WTC11 (cell line): ENCODE data around the gene FMOD.

Source experiments
- AFF4 ChIP-seq: sonication (generic); formaldehyde crosslinking; IDR thresholded peaks from 2 replicates; pipeline ENCODE4 v1.8.1; 2023; ENCODE audit warnings: mild to moderate bottlenecking, missing genetic modification reagents, borderline replicate concordance
- CBFB ChIP-seq: sonication (generic); formaldehyde crosslinking; IDR thresholded peaks from 2 replicates; pipeline ENCODE4 v1.8.1; 2022; ENCODE audit warnings: mild to moderate bottlenecking, low read depth, missing genetic modification reagents
- CTCF ChIP-seq: fragments of 200-600 bp; IDR thresholded peaks from 2 replicates; pipeline ENCODE4 v1.8.0; 2022; ENCODE audit warnings: antibody characterized with exemption
- E2F1 ChIP-seq: sonication (generic); formaldehyde crosslinking; IDR thresholded peaks from 2 replicates; pipeline ENCODE4 v1.8.0; 2022; ENCODE audit warnings: mild to moderate bottlenecking, missing genetic modification reagents
- ETV6 ChIP-seq: sonication (generic); formaldehyde crosslinking; IDR thresholded peaks from 2 replicates; pipeline ENCODE4 v1.8.1; 2022; ENCODE audit warnings: mild to moderate bottlenecking, missing genetic modification reagents
- GRHL2 ChIP-seq: fragments of 250-450 bp; sonication (Bioruptor Pico); IDR thresholded peaks from 2 replicates; pipeline ENCODE4 v1.8.0; 2022; ENCODE audit warnings: mild to moderate bottlenecking, moderate library complexity; ENCODE audit not compliant: insufficient replicate concordance, severe bottlenecking
- HMGXB4 ChIP-seq: sonication (generic); formaldehyde crosslinking; IDR thresholded peaks from 2 replicates; pipeline ENCODE4 v1.8.1; 2023; ENCODE audit warnings: mild to moderate bottlenecking, moderate library complexity, missing genetic modification reagents
- MAX ChIP-seq: sonication (generic); formaldehyde crosslinking; IDR thresholded peaks from 2 replicates; pipeline ENCODE4 v1.8.0; 2022; ENCODE audit warnings: mild to moderate bottlenecking, missing genetic modification reagents
- PREB ChIP-seq: sonication (generic); formaldehyde crosslinking; IDR thresholded peaks from 2 replicates; pipeline ENCODE4 v1.8.1; 2022; ENCODE audit warnings: mild to moderate bottlenecking, missing genetic modification reagents, moderate library complexity, borderline replicate concordance
- TEAD4 ChIP-seq: sonication (generic); formaldehyde crosslinking; IDR thresholded peaks from 2 replicates; pipeline ENCODE4 v1.8.0; 2022; ENCODE audit warnings: mild to moderate bottlenecking, missing genetic modification reagents
- USF2 ChIP-seq: sonication (generic); formaldehyde crosslinking; IDR thresholded peaks from 2 replicates; pipeline ENCODE4 v1.8.1; 2023; ENCODE audit warnings: mild to moderate bottlenecking, missing genetic modification reagents, moderate library complexity
- ZNF138 ChIP-seq: sonication (generic); formaldehyde crosslinking; conservative IDR thresholded peaks from 2 replicates; pipeline ENCODE4 v1.8.1; 2022; ENCODE audit warnings: mild to moderate bottlenecking, moderate library complexity, missing genetic modification reagents
- ZNF512 ChIP-seq: sonication (generic); formaldehyde crosslinking; IDR thresholded peaks from 2 replicates; pipeline ENCODE4 v1.8.1; 2022; ENCODE audit warnings: missing genetic modification reagents, borderline replicate concordance
- ZSCAN18 ChIP-seq: fragments of 250-450 bp; sonication (Bioruptor Pico); IDR thresholded peaks from 2 replicates; pipeline ENCODE4 v2.1.2; 2022; ENCODE audit warnings: mild to moderate bottlenecking, moderate library complexity

- no peak for TF ChIP-seq E2F1 (CRISPR knock-in tag)
- no peak for TF ChIP-seq ETV6 (CRISPR knock-in tag)
- TF ChIP-seq CTCF = no peak
- no peak for TF ChIP-seq PREB (CRISPR knock-in tag)
- TF ChIP-seq GRHL2 (CRISPR knock-in tag) = no peak
- TF ChIP-seq CBFB (CRISPR knock-in tag) = no peak
- no peak for TF ChIP-seq HMGXB4 (CRISPR knock-in tag)
- no peak for TF ChIP-seq TEAD4
- TF ChIP-seq USF2 = no peak
- no peak for TF ChIP-seq ZSCAN18 (CRISPR knock-in tag)
- no peak for TF ChIP-seq ZNF512 (CRISPR knock-in tag)
- TF ChIP-seq ZNF138 = no peak
- TF ChIP-seq AFF4 = no peak
- no peak for TF ChIP-seq MAX (CRISPR knock-in tag)
Observed at GRCh38 chr1:203364806-203365205, 13.9 kb upstream of the FMOD start.
